ENCODE results near the gene GMDS. TPM values are rescaled to one million over a fixed set of nuclear protein-coding genes. Genes with fewer than 3 reads are reported as not detected.
A peak's percentile ranks its signal among the peaks of the same experiment; 100 is the strongest.
"Not testable (repeated sequence)": the region's sequence is repeated elsewhere in the genome, so short reads cannot be mapped to it uniquely, and the experiment has no call there.

The GMDS gene
- total RNA-seq, 1 donor from 2014 or later = 25.7 TPM

DNA sequence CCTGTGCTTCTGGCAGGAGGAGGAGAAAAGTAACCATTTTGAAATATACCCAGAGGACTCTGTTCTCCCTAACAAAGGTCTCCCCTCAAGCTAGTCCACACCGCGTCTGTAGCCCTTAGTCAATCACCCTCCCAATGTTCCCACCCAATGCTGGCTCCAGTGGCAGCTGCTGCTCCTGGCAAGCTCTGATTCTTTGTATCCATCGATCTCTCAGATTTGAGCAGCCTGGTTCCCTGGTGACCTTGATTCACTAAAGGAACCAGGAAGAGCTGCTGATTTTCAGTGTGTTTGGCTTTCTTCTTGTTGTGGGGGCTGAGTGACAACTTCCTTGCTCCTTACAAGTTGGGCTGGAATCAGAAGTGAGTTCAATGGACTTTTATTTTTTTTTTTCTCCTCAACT lies 567.2 kb downstream of the GMDS start:
- DNase-seq = peak; percentile 49

DNA sequence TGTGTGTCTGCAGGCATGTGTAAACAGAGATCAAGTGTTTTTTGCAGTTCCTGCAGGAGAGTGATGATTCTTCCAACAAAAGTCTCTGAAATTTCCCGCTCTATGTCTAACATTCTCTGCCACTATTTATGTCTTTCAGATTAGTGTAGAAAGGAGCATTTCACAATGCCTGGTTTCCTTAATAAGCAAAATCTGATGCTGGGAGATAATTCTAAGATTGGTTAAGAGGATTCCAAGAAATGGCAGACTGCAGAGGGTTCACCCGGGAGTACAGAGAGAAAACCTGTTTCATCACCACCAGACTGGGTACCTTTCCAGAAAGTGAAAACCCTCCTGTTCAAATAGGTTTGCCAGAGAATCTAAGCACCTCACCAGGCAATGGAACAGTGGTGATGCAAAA lies 573.0 kb downstream of the GMDS start:
- DNase-seq = no peak

DNA sequence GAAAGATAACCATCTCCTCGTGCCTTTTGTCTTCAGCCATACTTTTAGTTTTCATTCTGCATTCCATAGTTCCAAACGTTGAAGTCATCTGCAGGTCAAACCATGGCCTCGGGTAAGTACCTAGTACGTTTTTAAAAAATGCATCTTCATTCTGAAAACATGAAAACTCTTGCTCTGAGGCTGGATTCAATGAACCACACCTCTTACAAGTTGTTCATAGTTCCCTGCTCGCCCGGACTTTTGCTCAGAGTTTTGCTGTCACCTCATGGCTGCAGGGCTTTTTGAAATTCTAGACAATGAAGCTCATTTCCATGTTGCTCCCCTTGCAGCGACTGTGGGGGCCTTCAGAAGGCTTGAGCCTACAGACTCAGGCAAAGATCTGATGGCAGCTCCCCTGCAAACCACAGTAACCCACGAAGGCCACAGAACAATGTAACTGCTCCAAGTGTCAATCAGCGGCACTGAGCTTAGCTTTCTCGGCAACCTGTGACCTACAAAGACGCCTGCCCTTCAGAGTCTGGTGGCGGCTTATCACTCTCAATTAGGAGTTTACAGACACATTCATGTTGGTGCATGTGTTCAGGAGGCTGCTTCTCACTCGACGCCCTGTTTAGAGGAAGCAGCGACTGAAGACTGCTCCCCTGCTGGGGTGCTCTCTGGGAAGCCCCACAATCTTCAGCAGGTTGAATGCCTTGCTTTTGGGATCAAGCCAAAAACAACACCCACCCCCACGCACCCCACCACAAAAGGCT lies 574.5 kb downstream of the GMDS start:
- DNase-seq = no peak

DNA sequence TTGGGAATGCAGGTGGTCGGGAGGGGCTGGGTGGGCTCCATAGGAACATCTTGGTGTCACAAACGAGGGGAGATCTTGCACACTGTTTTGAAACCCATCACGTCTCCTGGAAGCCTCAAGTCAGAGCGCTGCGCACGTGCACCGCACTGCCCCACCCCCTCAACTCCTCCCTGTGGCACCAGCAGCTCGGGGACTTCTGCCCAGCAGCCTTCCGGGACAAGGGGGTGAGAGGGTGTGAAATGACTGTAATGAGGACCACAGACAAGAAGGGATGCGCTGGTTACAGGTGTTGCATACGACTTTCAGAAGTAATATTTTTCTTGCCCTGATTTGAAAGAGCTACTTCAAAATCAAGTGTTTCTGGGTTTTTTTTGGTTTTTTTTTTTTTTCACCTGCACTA lies 575.4 kb downstream of the GMDS start:
- no peak for DNase-seq

DNA sequence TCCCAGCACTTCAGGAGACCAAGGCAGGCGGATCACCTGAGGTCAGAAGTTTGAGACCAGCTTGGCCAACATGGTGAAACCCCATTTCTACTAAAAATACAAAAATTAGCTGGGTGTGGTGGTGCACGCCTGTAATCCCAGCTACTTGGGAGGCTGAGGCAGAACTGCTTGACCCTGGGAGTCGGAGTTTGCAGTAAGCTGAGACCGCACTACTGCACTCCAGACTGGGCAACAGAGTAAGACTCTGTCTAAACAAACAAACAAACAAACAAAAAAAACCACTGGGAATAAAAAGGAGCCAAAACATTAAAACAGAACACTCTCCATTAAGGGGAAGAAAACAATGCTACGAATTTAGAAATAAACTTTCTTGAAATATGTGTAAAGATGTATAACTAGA lies 576.9 kb downstream of the GMDS start:
- not testable (repeated sequence) for DNase-seq

DNA sequence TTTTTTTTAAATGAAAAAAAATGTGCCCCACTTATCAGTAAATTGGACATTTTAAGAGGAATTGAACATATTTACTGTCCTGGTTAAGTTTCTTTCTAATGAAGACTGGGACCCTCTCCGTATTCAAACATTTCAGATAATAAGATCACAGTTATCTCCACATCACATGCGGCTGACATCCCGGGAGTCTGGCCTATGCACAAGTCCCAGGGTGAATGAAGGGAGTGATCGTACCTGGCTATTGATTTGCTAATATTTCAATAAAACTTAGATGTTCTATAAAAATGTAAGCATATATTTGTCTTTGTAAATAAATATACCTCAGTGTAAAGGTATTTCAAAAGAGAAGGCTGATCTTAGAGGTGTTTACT lies 577.6 kb downstream of the GMDS start:
- no peak for DNase-seq

DNA sequence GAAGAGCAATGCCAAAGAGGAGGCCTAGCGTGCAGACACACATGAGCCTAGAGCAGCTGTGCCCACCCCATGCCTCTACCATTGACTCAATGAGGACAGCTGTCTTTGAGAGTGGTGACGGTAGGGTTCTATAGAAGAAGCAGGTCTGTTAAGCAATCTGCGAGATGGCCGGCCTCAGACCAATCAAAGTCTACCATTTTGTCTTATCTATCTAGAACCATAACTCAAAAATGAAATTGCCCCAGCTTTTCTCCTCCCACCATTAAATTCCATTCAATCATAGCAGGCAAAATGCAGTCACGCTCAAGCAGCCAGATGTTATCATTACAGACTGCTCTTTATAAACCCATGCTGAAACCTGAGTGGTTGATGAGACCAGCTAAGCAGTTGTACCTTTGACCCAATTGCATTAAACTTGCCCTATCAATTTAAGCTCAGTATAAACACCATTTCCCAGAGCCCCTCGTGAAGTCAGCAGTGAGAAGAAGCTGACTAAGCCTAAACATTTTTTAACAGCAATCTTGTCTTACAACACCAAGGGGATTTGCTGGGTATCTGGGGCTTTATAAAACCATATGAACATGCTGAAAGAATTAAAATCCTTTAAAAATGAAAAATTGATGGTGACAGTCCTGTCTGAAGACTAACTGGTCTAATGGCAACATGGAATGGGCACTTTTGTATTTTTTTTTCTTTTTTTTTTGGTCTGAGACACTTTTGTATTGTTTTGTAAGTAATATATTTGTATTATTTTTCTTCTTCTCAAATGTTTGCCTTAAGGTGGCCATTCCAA lies 578.2 kb downstream of the GMDS start:
- peak; percentile 44 for DNase-seq

DNA sequence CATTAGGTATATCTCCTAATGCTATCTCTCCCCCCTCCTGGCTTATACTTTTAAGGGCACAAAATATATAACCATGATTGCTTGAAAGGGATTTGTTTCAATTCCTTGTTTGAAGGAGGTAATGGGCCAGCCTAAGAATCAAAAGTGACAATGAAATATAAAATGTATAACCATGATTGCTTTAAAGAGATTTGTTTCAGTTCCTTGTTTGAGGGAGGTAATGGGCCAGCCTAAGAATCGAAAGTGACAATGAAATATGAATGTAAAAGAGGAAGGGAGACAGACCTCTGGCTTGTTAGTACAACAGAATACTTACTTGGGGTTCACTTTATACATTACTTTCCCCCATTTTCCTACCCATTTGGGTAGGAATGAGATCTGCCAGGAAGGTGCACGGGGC lies 580.2 kb downstream of the GMDS start:
- no peak for DNase-seq

DNA sequence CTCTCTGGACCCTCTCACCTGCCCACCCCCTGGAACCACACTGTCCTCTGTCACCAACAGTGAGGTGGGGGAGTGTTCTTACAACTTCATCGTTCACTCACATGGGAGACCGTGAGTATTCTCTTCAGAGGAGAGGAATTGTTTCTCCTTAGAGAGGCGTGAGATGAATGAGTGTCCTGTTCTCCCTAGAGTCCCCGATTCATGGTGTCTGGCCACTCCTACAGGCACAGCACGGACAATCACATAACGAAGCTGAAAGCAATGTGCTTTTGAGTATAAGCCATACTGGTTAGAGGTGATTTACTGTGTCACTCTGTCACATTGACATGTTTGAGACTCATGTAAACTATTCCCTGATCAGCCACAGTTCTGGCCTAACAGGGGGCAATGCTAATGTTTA lies 581.1 kb downstream of the GMDS start:
- DNase-seq = no peak

DNA sequence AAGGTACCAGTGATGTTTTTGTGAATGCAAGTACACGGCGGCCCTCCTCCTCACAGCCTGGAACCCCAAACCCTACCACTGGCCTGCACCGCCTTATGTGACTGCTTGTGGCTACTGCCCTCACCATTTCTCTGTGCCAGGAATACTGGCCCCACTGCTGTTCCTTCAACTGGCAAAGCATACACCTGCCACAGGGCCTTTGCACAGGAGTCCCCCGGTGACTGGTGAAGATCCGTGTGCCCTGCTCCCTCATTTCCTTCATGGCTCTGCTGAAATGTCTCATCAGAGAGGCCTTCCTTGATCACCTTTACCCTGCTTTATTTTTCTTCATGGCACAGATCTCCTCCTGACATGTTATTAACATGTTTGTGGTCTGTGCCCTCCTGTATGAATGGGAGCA lies 581.9 kb downstream of the GMDS start:
- no peak for DNase-seq

DNA sequence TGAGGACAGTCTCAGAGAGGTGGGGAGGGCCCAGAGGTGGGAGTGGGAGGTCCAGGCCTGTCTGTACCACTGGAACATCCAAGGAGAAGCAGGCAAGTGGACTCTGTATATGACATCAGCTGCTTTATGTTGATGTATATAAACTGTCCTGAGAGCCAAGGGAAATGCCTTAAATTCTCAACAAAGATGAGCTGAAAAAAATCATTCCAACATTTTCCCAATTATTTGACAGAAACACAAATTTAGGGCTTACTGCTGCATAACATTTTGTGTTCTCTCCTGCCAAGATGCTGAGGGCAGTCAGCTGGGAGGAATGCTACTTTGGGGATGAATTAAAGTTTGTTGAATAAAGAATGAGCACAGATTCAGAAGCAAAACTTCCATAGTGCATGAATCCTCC lies 582.9 kb downstream of the GMDS start:
- peak; percentile 48 for DNase-seq

DNA sequence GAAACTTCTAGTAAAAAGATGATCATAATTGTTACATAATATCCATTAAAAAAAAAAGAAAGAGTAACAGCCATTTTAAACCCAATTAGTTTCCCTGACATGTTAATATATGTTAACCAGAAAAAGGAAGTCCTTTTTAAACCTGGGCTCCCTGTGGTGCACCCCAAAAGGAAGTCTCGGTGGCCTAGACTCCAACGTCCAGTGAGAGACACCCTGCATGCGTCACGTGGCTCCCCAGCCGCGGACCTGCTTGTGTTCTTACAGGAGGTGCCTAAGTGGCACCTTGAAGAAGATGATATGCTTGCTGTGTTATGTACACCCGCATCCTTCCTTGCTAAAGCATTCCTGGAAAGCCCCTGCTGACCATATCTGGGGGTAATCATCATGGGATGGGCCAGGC lies 585.6 kb downstream of the GMDS start:
- DNase-seq = no peak

DNA sequence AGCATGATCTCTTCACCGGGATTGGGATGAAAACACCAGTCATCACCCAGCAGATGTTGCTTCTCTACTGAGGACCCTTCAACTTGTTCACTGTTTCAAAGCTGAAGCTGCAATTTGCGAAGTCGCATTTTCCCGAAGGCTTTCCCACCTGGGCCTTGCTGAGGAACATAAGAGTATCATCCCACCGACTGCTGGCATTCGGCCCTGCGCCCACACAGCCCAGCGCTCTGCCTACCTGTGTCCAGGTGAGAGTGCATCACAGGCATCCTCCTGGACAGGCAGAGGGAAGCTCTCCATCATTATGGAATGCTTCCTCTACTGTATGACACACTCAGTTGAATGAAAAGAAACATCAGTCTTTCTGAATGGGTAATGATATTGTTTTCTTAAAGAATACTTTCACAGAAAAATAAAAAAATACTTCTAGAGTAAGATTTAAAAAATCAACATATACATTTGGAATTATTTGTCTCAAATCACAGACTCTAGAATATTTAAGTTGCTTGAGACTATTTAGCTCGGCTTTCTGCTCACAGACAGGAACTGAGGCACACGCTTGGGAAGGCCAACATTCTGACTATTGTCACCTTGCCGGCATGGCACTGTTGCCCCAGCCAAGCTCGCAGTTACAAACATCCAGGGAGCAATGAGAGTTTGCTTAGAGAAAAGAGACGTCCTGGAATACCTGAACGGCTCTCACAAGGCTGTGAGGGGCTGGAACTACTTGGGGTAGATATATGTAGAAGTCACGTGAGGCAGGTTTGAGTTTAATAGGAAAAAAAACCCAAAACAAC lies 587.0 kb downstream of the GMDS start:
- DNase-seq = no peak

DNA sequence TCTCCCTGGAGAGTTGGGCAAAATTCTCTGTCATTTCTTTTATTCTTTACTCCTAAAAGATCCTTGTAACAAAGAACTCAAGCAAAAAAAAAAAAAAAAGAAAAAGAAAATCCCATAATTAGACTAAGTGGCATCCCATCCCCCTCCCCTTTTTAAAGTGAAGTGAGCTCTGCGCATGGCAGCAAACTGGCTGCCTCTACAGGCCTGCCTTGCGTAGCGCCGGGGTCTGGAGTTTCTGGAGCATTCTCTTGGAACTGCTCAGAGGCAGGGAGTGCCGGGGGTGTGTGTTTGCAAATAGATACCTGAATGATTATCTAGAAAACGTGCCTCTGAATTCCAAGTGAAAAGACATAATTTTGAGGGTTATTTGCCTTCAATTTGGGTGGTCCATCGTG lies 587.6 kb downstream of the GMDS start:
- no peak for DNase-seq

DNA sequence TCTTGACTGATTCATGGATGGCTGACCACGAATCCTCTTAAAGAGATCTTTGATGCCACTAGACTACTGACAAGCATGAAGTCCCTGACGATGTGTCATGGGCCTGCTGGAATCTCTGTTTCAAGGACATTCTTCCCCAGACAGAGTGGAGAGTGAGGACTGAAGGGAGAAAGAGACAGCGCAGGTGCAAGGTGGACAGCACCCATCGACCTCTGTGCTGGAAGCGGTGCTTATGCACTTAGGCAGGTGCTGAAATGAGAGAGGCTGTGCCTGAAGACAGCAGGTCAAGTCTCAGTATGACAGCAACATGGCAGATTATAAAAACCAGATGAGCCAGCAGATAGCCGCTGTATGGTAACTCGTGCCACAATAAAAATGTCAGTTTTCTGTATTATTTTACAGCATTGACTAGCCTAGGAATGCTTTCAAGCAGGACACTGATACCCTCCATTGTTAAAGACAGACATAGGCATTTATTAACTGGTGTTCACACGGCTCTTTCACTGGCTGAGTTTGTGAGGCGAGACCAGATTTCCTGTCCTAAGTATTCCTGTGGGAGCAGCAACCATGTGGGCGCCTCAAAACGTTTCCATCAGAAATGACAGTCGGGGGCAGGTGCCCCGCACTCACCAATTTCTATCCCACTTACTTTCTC lies 588.2 kb downstream of the GMDS start:
- no peak for DNase-seq

DNA sequence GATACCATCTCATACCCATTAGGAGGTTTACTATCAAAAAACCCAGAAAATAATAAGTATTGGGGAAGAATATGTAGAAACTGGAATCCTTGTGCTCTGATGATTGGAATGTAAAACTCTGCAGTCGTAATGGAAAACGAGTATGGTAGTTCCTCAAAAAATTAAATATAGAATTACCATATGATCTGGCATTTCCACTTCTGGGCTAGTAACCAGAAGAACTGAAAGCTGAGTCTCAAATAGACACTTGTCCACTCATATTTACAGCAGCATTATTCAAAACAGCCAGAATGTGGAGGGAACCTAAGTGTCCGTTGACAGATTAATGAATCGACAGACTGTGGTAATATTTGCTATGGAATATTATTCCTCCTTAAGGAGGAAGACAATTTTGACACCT lies 591.4 kb downstream of the GMDS start:
- DNase-seq = no peak

DNA sequence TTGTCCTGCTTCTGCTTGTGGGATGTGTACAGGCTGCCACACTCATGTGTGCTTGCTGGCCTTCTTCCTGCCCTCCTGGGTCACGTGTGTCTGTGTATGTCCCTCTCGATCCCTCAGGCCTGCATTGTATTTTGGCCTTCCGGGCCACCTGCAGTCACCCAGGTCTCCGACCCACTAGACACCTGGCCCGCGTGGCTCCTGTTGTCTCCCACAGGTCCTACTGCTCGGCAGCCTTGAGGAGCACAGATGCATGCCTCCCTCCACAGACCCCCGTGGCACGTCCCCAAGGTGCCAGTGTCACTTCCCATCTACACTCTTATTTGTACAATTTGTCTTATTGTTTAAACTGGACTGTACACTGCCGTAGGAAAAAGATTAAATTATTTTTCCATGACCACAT lies 592.6 kb downstream of the GMDS start:
- DNase-seq = no peak

DNA sequence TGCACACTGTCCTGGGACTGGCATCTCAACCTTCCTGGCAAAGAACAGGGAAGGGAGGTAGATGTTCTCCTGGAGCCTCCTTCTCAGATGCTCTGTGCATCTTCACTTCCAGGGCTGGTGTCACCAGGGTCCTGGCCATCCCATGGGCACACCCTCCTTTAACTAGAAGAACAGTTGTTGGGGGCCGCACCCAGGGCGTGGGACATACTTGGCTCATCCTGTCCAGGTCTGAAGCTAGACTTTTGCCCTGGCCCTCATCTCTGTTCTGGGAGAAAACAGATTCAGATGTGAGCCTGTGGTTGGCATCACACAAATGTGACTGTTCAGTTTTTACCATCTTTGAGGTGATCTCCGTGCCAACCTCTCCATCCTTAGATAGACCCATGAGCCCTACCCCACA lies 594.0 kb downstream of the GMDS start:
- DNase-seq = no peak

DNA sequence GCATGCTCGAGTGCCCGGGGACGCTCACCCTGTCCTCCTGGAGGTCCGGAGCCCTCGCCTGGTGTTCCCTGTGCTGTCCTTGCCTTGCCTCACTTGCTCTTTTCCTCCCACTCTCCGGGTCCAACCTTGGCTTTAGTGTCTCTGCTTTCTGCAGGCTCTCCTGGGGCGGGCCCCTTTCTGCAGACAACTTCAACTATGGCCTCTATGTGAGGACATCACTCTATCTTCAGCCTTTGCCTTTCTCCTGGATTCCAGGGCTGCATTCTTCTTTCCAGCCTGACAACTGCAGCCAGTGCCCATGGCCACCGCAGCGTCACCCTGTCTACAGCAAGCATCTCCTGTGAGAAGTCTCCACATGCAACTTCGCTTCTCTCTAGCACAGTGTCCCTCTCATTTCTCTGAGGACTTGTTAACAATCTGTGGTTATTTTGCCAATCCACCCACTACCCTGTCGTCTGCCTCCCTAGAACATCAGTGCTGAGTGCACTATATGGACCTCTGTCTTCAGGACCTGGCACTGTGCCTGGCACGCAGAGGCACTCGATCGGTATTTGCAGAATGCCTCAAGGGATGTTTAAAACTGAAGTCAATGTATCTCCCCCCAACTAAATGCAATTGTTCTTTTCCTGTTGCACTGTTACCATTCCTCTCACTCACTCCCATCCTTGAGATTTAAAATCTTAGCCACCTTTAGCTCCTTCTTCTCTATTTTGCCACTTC lies 599.8 kb downstream of the GMDS start:
- DNase-seq = no peak

DNA sequence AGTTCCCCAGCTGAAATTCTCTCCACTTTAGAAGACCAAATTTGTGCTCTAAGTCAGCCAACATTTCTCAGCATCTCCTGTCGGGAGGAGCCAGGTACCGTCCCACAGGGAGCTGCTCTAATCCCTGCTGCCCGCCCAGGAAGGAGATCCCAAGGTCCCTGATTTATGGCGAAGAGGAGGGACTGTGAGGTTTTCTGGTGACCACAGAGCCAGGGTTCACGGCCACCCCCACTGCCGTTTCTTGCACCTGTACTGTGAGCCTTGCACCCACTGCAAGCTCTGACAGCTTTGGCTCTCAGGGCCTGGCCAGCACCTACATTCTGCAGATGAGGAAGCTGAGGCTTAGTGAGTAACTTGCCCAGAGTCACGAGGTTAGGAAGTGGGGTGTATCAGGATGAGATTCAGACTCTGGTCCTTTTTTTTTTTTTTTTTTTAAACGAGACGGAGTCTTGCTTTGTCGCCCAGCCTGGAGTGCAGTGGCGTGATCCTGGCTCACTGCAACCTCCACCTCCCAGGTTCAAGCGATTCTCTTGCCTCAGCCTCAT lies 600.8 kb downstream of the GMDS start:
- no peak for DNase-seq

DNA sequence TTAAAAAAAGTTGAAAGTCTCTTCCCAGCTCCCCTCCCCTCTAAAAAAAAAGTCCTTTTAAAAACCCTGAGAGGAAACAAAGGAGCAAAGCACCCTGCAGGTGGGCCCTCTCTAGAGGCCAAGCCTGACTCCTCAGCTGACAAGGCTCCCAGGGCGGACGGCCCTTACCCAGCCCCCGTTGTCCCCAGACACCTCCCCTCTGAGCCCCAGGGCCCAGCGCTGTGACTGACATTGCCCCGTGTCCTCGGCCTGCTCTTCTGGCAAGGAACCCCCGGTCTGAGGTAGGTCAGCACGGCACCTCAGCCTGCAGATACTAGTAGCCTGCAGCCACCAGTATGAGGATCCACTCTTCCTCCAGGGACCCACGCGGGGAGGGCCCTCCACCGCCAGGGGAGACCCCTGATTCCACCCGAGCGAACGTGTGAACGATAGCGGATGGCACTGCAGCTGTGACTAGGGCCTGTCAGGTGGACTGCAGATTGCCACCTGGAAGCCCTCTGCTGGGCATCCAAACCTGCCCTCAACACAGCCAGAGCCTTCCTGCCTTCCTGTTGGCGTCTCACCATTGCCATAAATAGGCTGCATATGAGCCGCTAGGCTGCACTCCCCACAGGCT lies 601.5 kb downstream of the GMDS start:
- no peak for DNase-seq

Data from tongue (tissue), 2 donors.